Measurements from ENCODE around the gene ITPKA.

DNA sequence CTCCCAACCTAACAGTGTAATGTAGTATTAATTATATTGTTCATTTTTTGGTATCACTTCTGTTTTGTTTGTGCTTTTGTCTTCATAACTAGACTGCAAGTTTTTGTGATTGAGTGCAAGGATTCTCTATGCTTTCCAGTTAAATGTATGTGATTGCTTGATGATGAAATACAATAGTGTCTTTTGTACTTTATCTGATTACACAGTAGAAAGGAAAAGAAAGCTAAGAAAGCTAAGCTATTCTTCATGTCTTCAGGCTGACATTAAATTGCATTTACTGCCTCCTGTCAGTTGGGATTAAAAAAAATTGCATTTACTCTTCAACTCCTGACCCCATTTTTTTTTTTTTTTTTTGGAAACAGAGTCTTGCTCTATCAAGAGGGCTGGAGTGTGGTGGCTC, 48.3 kb upstream of the ITPKA start:
- TF ChIP-seq, protein P1, sequence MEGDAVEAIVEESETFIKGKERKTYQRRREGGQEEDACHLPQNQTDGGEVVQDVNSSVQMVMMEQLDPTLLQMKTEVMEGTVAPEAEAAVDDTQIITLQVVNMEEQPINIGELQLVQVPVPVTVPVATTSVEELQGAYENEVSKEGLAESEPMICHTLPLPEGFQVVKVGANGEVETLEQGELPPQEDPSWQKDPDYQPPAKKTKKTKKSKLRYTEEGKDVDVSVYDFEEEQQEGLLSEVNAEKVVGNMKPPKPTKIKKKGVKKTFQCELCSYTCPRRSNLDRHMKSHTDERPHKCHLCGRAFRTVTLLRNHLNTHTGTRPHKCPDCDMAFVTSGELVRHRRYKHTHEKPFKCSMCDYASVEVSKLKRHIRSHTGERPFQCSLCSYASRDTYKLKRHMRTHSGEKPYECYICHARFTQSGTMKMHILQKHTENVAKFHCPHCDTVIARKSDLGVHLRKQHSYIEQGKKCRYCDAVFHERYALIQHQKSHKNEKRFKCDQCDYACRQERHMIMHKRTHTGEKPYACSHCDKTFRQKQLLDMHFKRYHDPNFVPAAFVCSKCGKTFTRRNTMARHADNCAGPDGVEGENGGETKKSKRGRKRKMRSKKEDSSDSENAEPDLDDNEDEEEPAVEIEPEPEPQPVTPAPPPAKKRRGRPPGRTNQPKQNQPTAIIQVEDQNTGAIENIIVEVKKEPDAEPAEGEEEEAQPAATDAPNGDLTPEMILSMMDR (IDR thresholded peaks at IDR 0.05): no peak
- no peak for TF ChIP-seq POLR2A (IDR thresholded peaks at IDR 0.05)

All from thyroid gland (tissue), 4 donors.